HG02763 (cell line): ENCODE results near the gene THBD.

Source experiments
- ATAC-seq: cut with Tn5 transposase; IDR thresholded peaks from one replicate; pipeline ENCODE4 v1.9.1; 2021; ENCODE audit warnings: mild to moderate bottlenecking, moderate library complexity; ENCODE audit not compliant: unreplicated experiment

THBD gene, protein sequence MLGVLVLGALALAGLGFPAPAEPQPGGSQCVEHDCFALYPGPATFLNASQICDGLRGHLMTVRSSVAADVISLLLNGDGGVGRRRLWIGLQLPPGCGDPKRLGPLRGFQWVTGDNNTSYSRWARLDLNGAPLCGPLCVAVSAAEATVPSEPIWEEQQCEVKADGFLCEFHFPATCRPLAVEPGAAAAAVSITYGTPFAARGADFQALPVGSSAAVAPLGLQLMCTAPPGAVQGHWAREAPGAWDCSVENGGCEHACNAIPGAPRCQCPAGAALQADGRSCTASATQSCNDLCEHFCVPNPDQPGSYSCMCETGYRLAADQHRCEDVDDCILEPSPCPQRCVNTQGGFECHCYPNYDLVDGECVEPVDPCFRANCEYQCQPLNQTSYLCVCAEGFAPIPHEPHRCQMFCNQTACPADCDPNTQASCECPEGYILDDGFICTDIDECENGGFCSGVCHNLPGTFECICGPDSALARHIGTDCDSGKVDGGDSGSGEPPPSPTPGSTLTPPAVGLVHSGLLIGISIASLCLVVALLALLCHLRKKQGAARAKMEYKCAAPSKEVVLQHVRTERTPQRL

DNA sequence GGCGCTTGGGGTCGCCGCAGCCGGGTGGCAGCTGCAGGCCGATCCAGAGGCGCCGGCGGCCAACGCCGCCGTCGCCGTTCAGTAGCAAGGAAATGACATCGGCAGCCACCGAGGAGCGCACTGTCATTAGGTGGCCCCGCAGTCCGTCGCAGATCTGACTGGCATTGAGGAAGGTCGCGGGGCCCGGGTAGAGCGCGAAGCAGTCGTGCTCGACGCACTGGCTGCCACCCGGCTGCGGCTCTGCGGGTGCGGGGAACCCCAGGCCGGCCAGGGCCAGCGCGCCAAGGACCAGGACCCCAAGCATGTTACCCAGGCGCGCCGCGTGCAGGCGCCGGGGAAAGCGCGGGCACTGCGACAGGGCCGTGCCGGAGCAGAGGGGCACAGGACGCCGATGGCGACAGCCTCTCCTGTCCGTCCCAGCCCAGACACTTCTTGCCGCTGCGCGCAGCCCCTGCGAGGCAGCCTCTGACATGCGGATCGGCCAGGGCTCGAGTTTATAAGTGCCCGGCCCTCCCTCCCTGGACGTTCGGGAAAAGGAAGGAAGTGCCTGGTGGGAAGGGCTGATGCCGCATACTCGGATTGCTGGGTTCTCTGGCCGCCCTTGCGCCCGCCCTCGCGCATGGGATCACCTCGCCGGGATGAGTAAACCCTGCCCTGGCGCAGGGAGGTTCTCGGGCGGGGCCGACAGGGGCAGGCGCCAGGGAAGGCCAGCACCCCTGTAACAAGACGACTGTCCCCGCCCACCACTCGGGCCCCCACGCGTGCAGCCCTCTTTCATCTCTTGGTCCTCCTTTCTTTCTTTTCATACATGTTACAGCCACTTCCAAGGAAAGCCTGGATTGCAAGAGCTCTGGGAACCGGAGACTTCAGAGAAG, at the start of gene THBD:
THBD (minus strand) TSS at position 472 of the 875 bp plus-strand sequence; CDS start at position 304, 168 bp downstream.
- ATAC-seq: no peak

GRCh38 chr20:23097636-23098580, 48.4 kb upstream of the THBD start:
- no peak for ATAC-seq

- no peak for ATAC-seq
These were observed 47.6 kb upstream of the THBD start for GRCh38 chr20:23096986-23097520.

- ATAC-seq: no peak
These were observed 46.6 kb upstream of the THBD start for GRCh38 chr20:23096097-23096496.

GRCh38 chr20:23095499-23095898, 46.0 kb upstream of the THBD start:
- no peak for ATAC-seq

DNA sequence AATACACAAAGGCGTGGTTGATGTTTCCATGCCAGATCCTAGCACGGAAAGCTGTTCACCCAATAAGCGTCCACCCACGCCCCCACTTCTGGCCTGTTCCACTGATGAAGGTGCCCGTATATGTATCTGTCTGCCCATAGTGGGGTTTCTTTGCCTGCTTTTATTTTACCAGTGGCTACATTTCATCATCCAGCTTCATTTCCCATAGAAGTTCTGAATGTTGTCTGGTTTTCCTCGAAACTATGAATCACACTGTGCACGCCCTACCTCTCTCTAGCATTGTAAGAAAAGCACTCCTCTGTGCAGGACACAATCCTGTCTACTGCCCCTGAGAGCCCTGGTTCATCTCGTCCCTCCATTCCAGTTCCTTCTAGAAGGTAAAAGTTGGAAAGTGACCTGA, 45.5 kb upstream of the THBD start:
- ATAC-seq: no peak

DNA sequence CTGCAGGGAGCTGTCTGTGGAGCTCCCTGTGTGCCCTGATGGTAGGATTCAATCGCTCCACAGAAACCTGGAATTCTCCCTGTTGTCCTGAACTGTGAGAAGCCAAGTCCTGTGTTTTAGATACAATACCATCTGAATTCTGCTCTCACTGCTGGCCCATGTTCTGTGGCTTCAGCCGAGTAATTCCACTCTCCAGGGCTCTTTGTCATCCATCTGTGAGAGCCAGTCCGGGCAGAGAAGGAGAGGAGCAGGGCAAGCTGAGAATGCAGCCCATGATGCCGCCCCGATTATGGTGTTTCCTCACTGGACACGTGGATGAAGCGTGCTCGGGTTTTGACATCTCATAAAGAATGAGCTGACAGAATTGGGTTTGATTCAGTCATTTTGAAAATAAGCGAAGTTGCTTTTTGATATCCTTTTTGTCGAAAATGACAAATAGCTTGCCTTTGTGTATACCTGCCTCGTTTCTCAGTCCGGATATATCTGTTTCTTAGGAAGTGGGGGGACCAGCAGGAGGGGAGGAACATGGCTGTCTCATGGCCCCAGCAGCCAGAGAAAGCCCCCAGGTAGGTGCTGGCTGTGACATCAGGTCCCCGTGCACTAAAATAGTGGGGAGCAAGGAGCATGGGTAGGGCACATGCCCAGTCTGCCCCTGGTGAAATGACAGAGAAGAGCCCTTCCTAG, 44.9 kb upstream of the THBD start:
- no peak for ATAC-seq

GRCh38 chr20:23093613-23094012, 44.1 kb upstream of the THBD start:
- no peak for ATAC-seq

DNA sequence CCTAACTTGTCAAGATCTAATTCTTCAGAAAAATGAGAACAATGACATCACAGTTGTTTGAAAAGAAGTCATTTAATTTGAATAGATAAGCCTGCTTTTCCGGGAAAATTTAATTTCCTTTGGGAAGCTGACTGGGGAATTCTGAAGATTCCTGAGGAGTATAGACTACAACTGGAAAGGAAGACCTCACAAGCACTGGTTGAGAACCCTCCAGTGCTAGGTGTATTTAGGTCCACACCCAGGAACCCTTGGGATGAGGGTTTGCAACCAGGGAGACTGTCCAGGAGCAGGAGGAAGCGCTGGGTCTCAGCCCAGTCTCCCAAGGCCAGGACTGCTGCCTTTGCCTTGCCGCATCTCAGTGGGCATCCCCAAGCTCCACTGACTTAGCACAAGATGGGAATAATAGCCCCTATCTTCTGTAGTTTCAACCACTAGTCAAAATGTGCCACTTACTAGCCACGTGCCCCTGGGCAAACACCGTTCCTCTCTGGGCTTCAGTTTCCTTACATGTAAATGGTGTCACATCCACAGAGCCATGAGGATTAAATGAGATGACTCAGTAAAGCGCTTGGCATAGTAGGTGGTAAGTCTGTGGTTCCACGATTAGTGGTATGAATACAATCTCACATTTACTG, 43.5 kb upstream of the THBD start:
- no peak for ATAC-seq

DNA sequence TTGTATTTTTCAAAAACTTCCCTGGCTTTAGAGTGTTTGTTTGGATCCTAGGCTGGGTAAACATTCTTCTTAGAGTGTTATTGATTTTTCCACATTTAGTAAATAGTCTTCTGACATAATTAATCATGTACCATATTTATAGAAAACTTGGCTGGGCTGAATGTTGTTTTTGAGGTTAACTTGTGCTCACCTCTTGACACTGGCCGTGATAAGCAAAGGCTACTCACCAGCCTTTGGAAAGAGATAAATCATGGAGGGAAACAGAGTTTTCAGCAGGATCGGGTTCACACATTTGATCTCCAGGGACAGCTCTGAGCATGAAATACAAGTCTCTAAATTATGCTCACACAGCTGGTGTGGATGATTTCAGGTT, 42.9 kb upstream of the THBD start:
- no peak for ATAC-seq

GRCh38 chr20:23091721-23092383, 42.4 kb upstream of the THBD start:
- ATAC-seq: no peak

DNA sequence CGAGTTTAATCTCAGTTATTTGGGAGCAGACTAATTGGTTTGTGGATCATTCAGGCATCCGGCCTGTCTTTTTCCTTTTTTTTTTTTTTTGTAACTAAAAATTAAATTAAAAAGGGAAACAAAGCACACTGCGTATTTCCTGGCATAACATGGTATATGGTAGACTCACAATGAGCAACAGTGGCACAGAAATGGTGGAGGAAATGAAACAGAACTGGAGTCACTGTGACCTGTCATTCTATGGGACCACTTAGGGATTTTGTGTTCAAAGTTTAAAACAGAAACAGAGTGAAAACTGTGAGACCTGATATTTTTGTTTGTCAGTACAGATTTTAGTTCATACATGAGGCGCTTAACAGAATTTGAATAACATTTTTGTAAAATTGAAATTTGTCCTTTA, 41.4 kb upstream of the THBD start:
- no peak for ATAC-seq

DNA sequence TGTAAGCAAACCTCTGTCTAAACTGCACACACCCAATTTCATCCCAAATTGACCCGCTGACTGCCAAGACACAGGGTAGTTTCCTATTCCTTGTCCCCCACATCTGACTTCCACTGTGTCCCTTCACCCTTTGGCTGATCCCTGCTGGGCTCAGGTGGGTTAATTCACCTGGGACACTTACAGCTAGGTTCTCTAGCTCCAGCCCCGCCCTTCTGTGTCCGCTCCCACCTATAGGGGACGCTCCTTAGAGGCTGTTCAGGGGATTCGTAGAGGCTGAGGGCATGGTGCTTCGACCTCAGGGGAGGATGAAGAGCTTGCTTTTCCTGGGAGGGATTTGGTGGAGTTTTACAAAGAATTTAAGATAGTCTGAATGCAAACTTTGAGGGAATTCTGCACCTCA, 40.7 kb upstream of the THBD start:
- ATAC-seq: no peak

DNA sequence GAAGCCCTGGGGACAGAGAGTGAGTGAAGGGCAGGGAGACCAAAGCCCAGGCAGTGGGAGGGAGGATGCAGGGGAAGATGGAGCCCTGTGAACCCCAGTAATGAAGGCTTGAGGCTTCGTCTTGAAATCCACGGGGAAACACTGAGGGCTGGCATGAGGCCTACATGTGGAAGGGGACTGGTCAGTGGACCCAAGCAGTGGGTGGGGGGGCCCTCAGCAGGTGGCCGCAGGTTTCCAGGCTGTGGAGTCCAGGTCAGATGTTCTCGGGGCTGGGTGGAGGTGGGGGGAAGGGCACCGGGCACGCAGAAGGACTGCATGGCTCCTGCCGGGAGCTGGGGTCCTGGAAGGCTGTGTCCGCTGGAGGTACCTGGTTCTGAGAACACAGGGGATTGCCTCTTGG, 39.4 kb upstream of the THBD start:
- no peak for ATAC-seq

DNA sequence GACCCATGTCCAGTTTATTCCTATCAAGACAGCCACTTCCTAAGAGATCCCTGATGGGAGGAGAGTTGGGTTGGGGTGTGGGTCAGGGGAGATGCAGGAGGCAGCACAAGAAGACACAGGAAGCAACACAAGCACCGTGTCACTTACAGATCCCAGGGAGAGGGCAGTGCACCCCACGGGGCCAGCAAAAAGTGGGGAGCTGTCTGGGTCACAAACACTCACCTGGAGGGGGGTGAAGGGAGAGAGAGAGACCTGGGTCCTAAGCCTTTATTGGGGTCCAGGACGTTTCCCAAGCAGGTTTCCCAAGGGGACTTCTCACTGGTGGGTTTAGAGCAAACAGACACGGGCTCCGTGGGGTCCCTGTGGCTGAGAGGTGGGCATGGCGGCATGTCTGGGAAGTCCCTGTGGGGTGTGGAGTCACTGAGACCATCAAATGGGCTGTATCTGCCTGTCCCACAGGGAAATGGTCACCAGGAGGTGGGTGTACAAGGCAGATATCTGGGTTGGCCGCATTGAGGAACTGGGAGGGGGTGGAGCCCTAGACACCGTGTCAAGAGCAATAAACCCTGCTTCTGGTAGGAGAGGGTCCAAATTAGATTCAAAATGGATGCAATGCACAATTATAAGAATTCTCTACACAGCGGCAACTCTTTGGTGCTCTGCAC, 38.2 kb upstream of the THBD start:
- no peak for ATAC-seq

- no peak for ATAC-seq
These were observed 37.5 kb upstream of the THBD start for GRCh38 chr20:23086931-23087411.

DNA sequence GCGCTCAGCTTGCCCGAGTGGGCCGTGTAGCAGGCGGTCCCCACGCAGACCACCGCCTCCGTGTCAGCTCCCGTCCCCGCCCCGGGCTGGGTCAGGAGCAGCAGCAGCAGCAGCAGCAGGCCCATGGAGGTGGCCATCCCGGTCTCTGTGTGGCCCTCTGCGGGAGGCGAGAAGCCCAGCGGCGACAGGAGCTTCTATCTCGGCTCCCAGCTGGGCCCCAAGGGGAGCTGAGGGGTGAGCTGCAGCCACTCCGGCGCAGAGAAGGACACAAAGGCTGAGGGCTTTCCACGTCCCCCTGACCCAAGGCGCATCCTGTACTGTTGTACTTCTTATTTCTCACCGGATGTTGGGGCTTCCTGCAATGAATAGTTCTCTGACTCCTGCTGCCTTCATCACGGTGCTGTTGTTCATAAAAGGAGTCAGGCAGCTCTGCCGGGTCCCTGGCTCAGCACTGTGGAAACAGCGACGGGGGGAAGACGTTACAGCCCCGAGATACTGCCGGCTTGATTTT, 36.6 kb upstream of the THBD start, which contains the start of gene CD93:
CD93 (minus strand) TSS at position 269 of the 511 bp plus-strand sequence; CDS start at position 137, 132 bp downstream.
- no peak for ATAC-seq
